ENCODE data around the gene STK17A. TPM values are rescaled to one million over a fixed set of nuclear protein-coding genes. Genes with fewer than 3 reads are reported as not detected.

Gene STK17A
- total and polyA plus RNA-seq, 2 of the 8 experiments (the other 6 are each of a cell fraction or from before 2014, with no cell fraction given) = 2.2 to 12.2 TPM

DNA sequence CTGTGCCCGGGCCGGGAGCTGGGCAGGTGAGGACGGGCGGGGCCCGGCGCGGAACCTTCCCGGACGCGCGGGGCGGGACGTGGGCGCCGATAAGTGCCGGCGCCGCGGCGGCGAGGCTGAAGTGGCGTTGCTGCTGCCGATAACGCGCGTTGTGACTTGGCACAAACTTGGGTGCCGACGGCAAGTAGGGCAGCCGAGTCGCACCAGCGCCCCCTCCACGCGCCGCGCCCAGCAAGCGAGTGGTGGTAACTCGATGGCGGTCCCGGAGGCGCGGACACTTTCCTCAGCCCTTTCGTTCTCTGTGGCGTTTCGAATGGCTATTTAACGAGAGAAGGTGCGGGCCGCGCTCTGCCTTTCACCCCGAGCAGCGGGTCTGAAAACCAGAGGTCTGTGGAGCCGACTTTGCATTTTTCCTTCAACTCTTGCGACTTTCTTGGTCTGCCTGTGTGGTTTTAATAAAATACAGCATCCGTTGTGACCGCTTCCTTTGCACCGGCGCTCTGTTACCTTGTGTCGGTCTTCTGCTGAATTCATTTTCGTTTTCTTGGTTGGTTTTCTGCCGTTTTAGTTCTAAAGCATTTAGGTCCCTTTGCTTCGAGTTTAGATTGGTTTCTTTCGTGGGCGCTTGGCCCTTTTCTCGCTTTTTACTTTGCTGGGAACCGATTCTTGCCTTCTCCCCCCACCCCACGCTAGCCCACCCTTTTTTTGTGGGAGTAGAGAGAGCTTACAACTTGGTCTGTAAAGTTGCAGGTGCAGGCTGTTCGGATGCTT lies 701 bp downstream of the STK17A start (continued):
- TF ChIP-seq TAF1 (IDR thresholded peaks at IDR 0.05; ENCODE audit: low read depth, low read length) = no peak
- peak; percentile 79 for TF ChIP-seq ASH2L (IDR thresholded peaks at IDR 0.05; ENCODE audit: low read length)
- TF ChIP-seq CHD2 (IDR thresholded peaks at IDR 0.05; ENCODE audit: low read length) = no peak
- TF ChIP-seq GABPA (IDR thresholded peaks at IDR 0.05; ENCODE audit: borderline replicate concordance, insufficient read depth, low read length) = no peak
- TF ChIP-seq, protein P1, sequence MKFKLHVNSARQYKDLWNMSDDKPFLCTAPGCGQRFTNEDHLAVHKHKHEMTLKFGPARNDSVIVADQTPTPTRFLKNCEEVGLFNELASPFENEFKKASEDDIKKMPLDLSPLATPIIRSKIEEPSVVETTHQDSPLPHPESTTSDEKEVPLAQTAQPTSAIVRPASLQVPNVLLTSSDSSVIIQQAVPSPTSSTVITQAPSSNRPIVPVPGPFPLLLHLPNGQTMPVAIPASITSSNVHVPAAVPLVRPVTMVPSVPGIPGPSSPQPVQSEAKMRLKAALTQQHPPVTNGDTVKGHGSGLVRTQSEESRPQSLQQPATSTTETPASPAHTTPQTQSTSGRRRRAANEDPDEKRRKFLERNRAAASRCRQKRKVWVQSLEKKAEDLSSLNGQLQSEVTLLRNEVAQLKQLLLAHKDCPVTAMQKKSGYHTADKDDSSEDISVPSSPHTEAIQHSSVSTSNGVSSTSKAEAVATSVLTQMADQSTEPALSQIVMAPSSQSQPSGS (IDR thresholded peaks at IDR 0.05; ENCODE audit: low read length) = no peak
- TF ChIP-seq CBX8 (IDR thresholded peaks at IDR 0.05; ENCODE audit: borderline replicate concordance, low read depth, low read length) = no peak
- TF ChIP-seq KDM1A (IDR thresholded peaks at IDR 0.05; ENCODE audit: borderline replicate concordance, low read length) = no peak
- TF ChIP-seq EZH2 (IDR thresholded peaks at IDR 0.05; ENCODE audit: low read depth, low read length, severe bottlenecking) = peak; percentile 38
- no peak for TF ChIP-seq NRF1 (IDR thresholded peaks at IDR 0.05; ENCODE audit: low read depth, low read length)
- no peak for TF ChIP-seq TBP (IDR thresholded peaks at IDR 0.05; ENCODE audit: low read depth, low read length)
- TF ChIP-seq KDM4A (IDR thresholded peaks at IDR 0.05; ENCODE audit: low read depth, low read length, severe bottlenecking) = peak; percentile 90
- TF ChIP-seq CREB1 (IDR thresholded peaks at IDR 0.05) = no peak
- no peak for TF ChIP-seq NANOG (IDR thresholded peaks at IDR 0.05; ENCODE audit: insufficient read depth, low read depth, low read length, poor library complexity, severe bottlenecking)
